Ammon's horn (tissue), 1 donor: ENCODE results near the gene CFAP54.
"Not testable (repeated sequence)": the region's sequence is repeated elsewhere in the genome, so short reads cannot be mapped to it uniquely, and the experiment has no call there.

ENCODE experiments used
- DNase-seq: peaks from one replicate; pipeline ENCODE4 v3.0.0-alpha.2; 2016; ENCODE audit warnings: low spot score

The CFAP54 gene

GRCh38 chr12:96516472-96517430 is 27.4 kb downstream of the CFAP54 start:
- DNase-seq, result peak; percentile 86

- DNase-seq, result no peak
These were observed 31.4 kb downstream of the CFAP54 start for GRCh38 chr12:96520767-96521166.

- no peak for DNase-seq
These were observed 32.7 kb downstream of the CFAP54 start for GRCh38 chr12:96521895-96522682.

- DNase-seq, result no peak
These were observed 33.3 kb downstream of the CFAP54 start for GRCh38 chr12:96522690-96523089.

GRCh38 chr12:96526110-96526509 is 36.7 kb downstream of the CFAP54 start:
- DNase-seq, result no peak

- no peak for DNase-seq
These were observed 40.5 kb downstream of the CFAP54 start for GRCh38 chr12:96529912-96530311.

GRCh38 chr12:96534339-96534738 is 45.0 kb downstream of the CFAP54 start:
- no peak for DNase-seq

GRCh38 chr12:96548384-96548783 is 59.0 kb downstream of the CFAP54 start:
- no peak for DNase-seq

- peak; percentile 17 for DNase-seq
These were observed 60.0 kb downstream of the CFAP54 start for GRCh38 chr12:96549341-96549740.

GRCh38 chr12:96570579-96570978 is 81.2 kb downstream of the CFAP54 start:
- DNase-seq, result no peak

GRCh38 chr12:96571101-96571862 is 81.9 kb downstream of the CFAP54 start:
- no peak for DNase-seq

- DNase-seq, result peak; percentile 65
These were observed 89.2 kb downstream of the CFAP54 start for GRCh38 chr12:96578526-96579125.

GRCh38 chr12:96585977-96586376 is 96.6 kb downstream of the CFAP54 start:
- no peak for DNase-seq

- no peak for DNase-seq
These were observed 98.3 kb downstream of the CFAP54 start for GRCh38 chr12:96587691-96588090.

- DNase-seq, result no peak
These were observed 101.6 kb downstream of the CFAP54 start for GRCh38 chr12:96590970-96591369.

GRCh38 chr12:96604374-96604773 is 115.0 kb downstream of the CFAP54 start:
- not testable (repeated sequence) for DNase-seq

- DNase-seq, result no peak
These were observed 116.3 kb downstream of the CFAP54 start for GRCh38 chr12:96605684-96606083.

GRCh38 chr12:96606134-96606533 is 116.8 kb downstream of the CFAP54 start:
- no peak for DNase-seq

- peak; percentile 8 for DNase-seq
These were observed 117.3 kb downstream of the CFAP54 start for GRCh38 chr12:96606644-96607043.

- DNase-seq, result no peak
These were observed 127.8 kb downstream of the CFAP54 start for GRCh38 chr12:96617178-96617577.

- DNase-seq, result no peak
These were observed 133.8 kb downstream of the CFAP54 start for GRCh38 chr12:96623155-96623554.
